Body of pancreas (tissue), 4 donors: ENCODE measurements around the gene APLP2. TPM values are rescaled to one million over a fixed set of nuclear protein-coding genes. Genes with fewer than 3 reads are reported as not detected.

Source experiments
- ATAC-seq: fragments of 150-250 bp; one replicate; pipeline ENCODE4 v1.9.1; 2016
- DNase-seq, 4 donors: peaks; one replicate each; pipeline ENCODE4 v3.0.0-alpha.2; 2019
- H3K27ac ChIP-seq, 4 donors: fragments of 200-600 bp; sonication (generic); 1 replicate in 3 of 4; 2 replicates in 1 of 4; pipeline versions ENCODE4 v1.5.1 to v1.6.1; 2016 to 2019; ENCODE audit warnings: mild to moderate bottlenecking in 1 of 4, mixed read lengths in 1 of 4, moderate library complexity in 1 of 4
- H3K27me3 ChIP-seq, 2 donors: fragments of 200-600 bp; sonication (generic); one replicate each; pipeline ENCODE4 v1.6.0; 2016; ENCODE audit warnings: mild to moderate bottlenecking in 1 of 2
- H3K36me3 ChIP-seq, 2 donors: fragments of 200-600 bp; sonication (generic); replicated peaks in 1 of 2; 2 replicates each; pipeline ENCODE4 v1.5.1; 2016; ENCODE audit warnings: low read depth in 2 of 2; ENCODE audit not compliant: insufficient read depth in 1 of 2
- H3K4me1 ChIP-seq: fragments of 200-600 bp; sonication (generic); one replicate; pipeline ENCODE4 v1.6.0; 2016
- H3K4me3 ChIP-seq, 2 donors: fragments of 200-600 bp; sonication (generic); 1 replicate in 1 of 2; 2 replicates in 1 of 2; pipeline ENCODE4 v1.5.1; 2016 to 2019
- H3K9me3 ChIP-seq, 3 donors: fragments of 200-600 bp; sonication (generic); 1 replicate in 2 of 3; 2 replicates in 1 of 3; pipeline ENCODE4 v1.5.1; 2016
- POLR2A ChIP-seq, 3 donors: fragments of 450-650 bp; IDR thresholded peaks; one replicate each; pipeline ENCODE4 v1.6.1; 2016; ENCODE audit warnings: antibody characterized with exemption in 3 of 3, mild to moderate bottlenecking in 2 of 3
- WGBS, 2 donors: methylation state at CpG; one replicate each; pipeline ENCODE4 v1.1.5; 2017; 5-methylcytosine and 5-hydroxymethylcytosine counted together
- intact Hi-C: fragments of 100-400 bp; cut with DNase I; formaldehyde crosslinking; loops from one replicate; pipeline ENCODE4 v1.15.1; 2023
- total RNA-seq, 2 donors: library from RNA; depleted of rRNA; stranded (reverse); fragments of >200 nt; gene quantifications; one replicate each; pipeline ENCODE4 v1.1.0, GENCODE V29; 2016
- TF ChIP-seq, protein P1 (sequence below), 7 experiments: fragments of 450-650 bp in 4 of 7; fragments of 200-600 bp in 3 of 7; sonication (generic) in 3 of 7; IDR thresholded peaks; one replicate each; pipeline ENCODE4 v1.5.1; 2016 to 2019; ENCODE audit warnings: antibody characterized with exemption in 7 of 7

Gene APLP2
- total RNA-seq, 2 donors from 2014 or later, result 157 to 177 TPM

- ATAC-seq (no peak), DNase-seq (no peak)
- no peak for TF ChIP-seq POLR2A (IDR thresholded peaks at IDR 0.05)
- TF ChIP-seq, protein P1, sequence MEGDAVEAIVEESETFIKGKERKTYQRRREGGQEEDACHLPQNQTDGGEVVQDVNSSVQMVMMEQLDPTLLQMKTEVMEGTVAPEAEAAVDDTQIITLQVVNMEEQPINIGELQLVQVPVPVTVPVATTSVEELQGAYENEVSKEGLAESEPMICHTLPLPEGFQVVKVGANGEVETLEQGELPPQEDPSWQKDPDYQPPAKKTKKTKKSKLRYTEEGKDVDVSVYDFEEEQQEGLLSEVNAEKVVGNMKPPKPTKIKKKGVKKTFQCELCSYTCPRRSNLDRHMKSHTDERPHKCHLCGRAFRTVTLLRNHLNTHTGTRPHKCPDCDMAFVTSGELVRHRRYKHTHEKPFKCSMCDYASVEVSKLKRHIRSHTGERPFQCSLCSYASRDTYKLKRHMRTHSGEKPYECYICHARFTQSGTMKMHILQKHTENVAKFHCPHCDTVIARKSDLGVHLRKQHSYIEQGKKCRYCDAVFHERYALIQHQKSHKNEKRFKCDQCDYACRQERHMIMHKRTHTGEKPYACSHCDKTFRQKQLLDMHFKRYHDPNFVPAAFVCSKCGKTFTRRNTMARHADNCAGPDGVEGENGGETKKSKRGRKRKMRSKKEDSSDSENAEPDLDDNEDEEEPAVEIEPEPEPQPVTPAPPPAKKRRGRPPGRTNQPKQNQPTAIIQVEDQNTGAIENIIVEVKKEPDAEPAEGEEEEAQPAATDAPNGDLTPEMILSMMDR (IDR thresholded peaks at IDR 0.05), result no peak
- Histone ChIP-seq H3K27ac (no peak overlapping the region), H3K4me3 (no peak overlapping the region), H3K4me1 (peaks cover 19% of the 10 kb centered on the region), H3K36me3 (no peaks in the 10 kb centered on the region), H3K9me3 (no peaks in the 10 kb centered on the region), H3K27me3 (no peaks in the 10 kb centered on the region)
- intact Hi-C loops, result no loop called here
- 86 to 88% methylated on average over 7 of the region's 7 CpGs for WGBS, 2 donors
Observed at GRCh38 chr11:130150790-130151189, 81.1 kb downstream of the APLP2 start.

- ATAC-seq (no peak), DNase-seq (no peak)
- TF ChIP-seq, protein P1 (IDR thresholded peaks at IDR 0.05), result no peak
- no peak for TF ChIP-seq POLR2A (IDR thresholded peaks at IDR 0.05)
- H3K27me3 ChIP-seq, result no peaks in the 10 kb centered on the region
- no peaks in the 10 kb centered on the region for H3K36me3 ChIP-seq
- no peak overlapping the region for H3K4me3 ChIP-seq
- peaks cover 15% of the 10 kb centered on the region for H3K4me1 ChIP-seq
- intact Hi-C loops, result no loop called here
- H3K9me3 ChIP-seq, result no peaks in the 10 kb centered on the region
- WGBS, 2 donors, result 75% methylated on average over 1 of the region's 1 CpG
- no peak overlapping the region for H3K27ac ChIP-seq
Observed at GRCh38 chr11:130151196-130151595, 81.5 kb downstream of the APLP2 start.

GRCh38 chr11:130156108-130157022 lies 86.7 kb downstream of the APLP2 start:
- WGBS, 2 donors, result 80 to 84% methylated on average over 11 of the region's 11 CpGs
- TF ChIP-seq POLR2A (IDR thresholded peaks at IDR 0.05), result no peak
- TF ChIP-seq, protein P1 (IDR thresholded peaks at IDR 0.05), result no peak
- Histone ChIP-seq H3K4me1 (peaks cover 13% of the 10 kb centered on the region), H3K27ac (no peak overlapping the region), H3K27me3 (no peaks in the 10 kb centered on the region), H3K36me3 (no peaks in the 10 kb centered on the region), H3K4me3 (no peak overlapping the region), H3K9me3 (no peaks in the 10 kb centered on the region)
- ATAC-seq, result no peak
- intact Hi-C loops, result no loop called here
- DNase-seq, result no peak

- Histone ChIP-seq H3K9me3 (no peaks in the 10 kb centered on the region), H3K4me3 (no peak overlapping the region), H3K27ac (no peak overlapping the region), H3K27me3 (no peaks in the 10 kb centered on the region), H3K4me1 (peaks cover 20% of the 10 kb centered on the region), H3K36me3 (no peaks in the 10 kb centered on the region)
- no peak for ATAC-seq
- no peak for DNase-seq
- 92 to 95% methylated on average over 8 of the region's 8 CpGs for WGBS, 2 donors
- no peak for TF ChIP-seq POLR2A (IDR thresholded peaks at IDR 0.05)
- TF ChIP-seq, protein P1 (IDR thresholded peaks at IDR 0.05), result no peak
- intact Hi-C loops, result no loop called here
Observed at GRCh38 chr11:130157101-130157500, 87.4 kb downstream of the APLP2 start.

DNA sequence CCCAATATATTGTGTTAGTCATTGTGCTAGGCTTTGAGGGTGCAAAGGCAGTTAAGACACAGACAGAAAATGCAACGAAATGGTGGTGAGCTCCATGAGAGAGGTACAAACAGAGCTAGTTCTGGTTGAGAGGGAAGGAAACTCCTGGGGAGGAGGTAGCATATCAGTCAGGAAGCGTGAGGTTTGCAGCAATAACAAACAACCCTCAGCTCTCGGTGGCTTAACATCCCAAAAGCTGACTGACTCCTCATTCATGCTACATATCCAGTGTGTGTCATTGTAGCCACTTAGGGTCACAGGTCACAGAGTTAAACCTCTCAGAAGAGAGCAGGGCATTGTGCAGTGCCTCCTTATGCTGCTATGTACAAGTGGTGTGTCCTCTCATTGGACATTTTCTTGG lies 88.1 kb downstream of the APLP2 start:
- H3K4me3 ChIP-seq, result no peak overlapping the region
- no peaks in the 10 kb centered on the region for H3K36me3 ChIP-seq
- no peaks in the 10 kb centered on the region for H3K27me3 ChIP-seq
- intact Hi-C loops, result no loop called here
- no peaks in the 10 kb centered on the region for H3K9me3 ChIP-seq
- TF ChIP-seq POLR2A (IDR thresholded peaks at IDR 0.05), result no peak
- TF ChIP-seq, protein P1 (IDR thresholded peaks at IDR 0.05), result no peak
- ATAC-seq (no peak), DNase-seq (no peak)
- peaks cover 28% of the 10 kb centered on the region for H3K4me1 ChIP-seq
- no peak overlapping the region for H3K27ac ChIP-seq
- 79 to 87% methylated on average over 3 of the region's 3 CpGs for WGBS, 2 donors
